HG02943 (cell line): ENCODE measurements around the gene NPHS2.
A peak's percentile ranks its signal among the peaks of the same experiment; 100 is the strongest.
"Not testable (repeated sequence)": the region's sequence is repeated elsewhere in the genome, so short reads cannot be mapped to it uniquely, and the experiment has no call there.

Experiments
- ATAC-seq: cut with Tn5 transposase; IDR thresholded peaks from one replicate; pipeline ENCODE4 v1.9.1; 2021; ENCODE audit warnings: mild to moderate bottlenecking, low read depth, moderate library complexity; ENCODE audit not compliant: unreplicated experiment

The NPHS2 gene

DNA sequence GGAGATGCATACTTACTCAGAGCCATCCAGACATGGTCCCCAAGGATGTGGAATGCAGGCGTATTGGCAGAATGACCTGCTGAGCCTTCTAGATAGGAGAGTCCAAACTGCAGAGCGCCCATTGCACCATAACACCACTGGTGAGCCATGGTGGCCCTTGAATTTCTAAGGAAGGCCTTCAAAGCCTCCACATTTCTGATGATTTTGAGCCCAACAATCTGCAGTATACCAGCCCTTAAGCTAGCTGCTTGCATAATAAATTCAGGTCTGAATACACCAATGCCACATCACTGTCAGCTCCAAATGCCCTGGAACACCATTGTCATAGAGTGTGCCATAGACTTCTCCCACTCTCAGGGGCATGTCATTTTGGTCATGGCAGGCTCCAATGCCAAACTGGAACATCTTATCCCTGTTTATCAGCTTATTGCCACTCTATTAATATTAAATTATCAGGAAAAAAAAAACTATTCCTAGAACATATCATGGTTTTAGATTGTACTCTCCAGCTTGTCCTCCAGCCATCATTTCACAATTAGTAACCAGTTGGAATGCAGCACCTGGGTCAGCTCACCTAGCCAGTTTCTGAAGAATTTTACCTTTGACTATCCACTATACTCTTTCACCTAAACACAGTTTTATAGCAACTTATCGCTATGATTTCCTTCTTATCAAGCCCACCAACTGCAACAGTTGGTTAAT lies 26.9 kb downstream of the NPHS2 start:
- no peak for ATAC-seq

GRCh38 chr1:179547021-179547535 lies 28.7 kb downstream of the NPHS2 start:
- ATAC-seq, result no peak

GRCh38 chr1:179545321-179545720 lies 30.4 kb downstream of the NPHS2 start:
- ATAC-seq, result no peak

DNA sequence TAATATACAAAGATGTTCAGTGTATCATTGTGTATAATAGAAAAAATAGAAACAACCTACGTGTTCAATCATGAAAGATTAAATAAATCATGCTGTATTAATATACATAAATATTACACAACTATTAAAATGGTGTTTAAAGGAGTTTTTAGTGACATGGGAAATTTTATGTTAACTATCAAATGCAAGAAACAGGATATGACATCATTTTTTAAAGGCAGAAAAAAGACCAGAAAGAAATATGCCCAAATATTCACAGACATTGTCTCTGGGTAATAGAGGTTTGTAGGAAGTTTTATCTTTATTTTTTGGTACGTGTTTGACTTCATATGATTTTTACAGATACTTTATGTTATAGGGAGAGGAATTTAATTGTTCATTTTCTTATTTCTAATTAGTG lies 34.0 kb downstream of the NPHS2 start:
- ATAC-seq, result no peak

DNA sequence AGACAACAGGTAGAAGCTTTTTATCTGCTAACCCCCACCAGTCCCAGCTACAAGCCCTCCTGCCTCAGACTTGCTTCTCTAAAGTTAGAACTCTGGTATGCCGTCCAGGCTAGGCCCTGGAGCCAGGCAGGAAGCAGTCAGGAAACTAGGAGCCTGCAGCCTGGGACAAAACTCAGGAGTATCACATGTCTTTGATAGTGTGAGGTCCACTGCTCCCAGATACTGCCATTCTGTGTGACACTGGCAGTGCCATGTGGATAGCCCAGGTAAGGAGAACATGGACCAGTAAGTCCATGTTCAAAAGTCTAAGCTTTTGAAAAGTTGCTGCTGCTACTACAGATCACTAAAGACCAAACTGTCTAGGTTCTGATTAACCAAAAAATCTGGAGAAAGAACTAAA lies 45.4 kb downstream of the NPHS2 start:
- ATAC-seq, result no peak

- no peak for ATAC-seq
These were observed 46.1 kb downstream of the NPHS2 start for GRCh38 chr1:179529482-179530195.

DNA sequence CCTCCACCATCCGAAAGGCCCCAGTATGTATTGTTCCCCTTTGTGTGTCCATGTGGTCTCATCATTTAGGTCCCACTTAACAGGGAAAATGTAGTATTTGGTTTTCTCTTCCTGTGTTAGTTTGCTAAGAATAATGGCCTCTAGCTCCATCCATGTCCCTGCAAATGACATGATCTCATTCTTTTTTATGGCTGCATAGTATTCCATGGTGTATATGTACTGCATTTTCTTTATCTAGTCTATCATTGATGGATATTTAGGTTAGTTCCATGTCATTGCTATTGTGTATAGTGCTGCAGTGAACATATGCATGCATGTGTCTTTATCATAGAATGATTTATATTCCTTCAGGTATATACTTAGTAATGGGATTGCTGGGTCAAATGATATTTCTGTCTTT lies 57.2 kb downstream of the NPHS2 start:
- not testable (repeated sequence) for ATAC-seq

GRCh38 chr1:179516976-179517705 lies 58.6 kb downstream of the NPHS2 start:
- no peak for ATAC-seq

GRCh38 chr1:179510038-179510437 lies 65.7 kb downstream of the NPHS2 start:
- ATAC-seq, result peak; percentile 55

DNA sequence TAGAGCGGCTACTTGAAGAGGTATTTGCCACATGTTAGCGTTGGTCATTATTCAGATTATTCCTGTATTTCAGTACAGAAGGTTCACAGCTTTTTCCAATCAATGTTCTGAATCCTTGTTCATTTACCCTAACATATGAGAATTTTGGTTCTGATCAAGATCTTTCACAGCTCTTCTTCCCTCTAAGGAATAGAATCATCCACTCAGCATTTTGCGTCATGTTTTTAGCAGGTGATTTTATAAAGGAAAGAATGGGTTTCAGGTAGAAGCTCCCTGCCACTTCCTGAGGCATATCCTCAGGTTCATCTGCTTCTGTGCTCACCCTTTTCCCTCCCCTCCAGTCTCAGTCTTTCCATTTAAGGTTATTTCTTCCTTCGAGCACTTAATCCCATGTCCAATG lies 66.4 kb downstream of the NPHS2 start:
- ATAC-seq, result no peak

DNA sequence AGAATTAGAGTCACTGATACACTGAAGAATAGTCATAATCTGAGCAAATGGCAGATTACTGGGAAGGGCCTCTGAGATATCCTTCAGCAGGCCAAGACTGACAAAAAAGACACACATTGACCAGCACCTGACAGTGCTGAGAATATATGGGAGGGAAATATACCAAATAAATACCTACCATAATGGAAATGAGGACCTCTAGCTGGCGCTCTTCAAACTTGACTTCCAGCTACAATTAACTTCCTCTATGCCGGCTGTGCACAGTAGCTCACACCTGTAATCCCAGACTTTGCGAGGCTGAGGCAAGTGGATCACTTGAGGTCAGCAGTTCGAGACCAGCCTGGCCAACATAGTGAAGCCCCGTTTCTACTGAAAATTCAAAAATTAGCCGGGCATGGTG lies 69.5 kb downstream of the NPHS2 start:
- no peak for ATAC-seq
